ENCODE data around the gene RTN3. TPM values are rescaled to one million over a fixed set of nuclear protein-coding genes. Genes with fewer than 3 reads are reported as not detected.

RTN3 gene
- total and polyA plus RNA-seq, 9 of the 15 experiments (the other 6 are each of a cell fraction or from before 2014, with no cell fraction given): 41.6 to 169 (median 93.5) TPM

- DNase-seq (ENCODE audit: extremely low read depth in 1 of 4, low spot score in 3 of 4) (no peak), ATAC-seq (no peak), FAIRE-seq (no peak)
- Histone ChIP-seq H3K4me3 (no peak overlapping the region), H3K27ac (ENCODE audit: extremely low read depth, low read depth, low read length) (no peak overlapping the region), H2AFZ (ENCODE audit: low read depth, low read length) (no peak overlapping the region), H4K20me1 (replicated peaks; ENCODE audit: control insufficient read depth, insufficient read depth, low read length) (no peaks in the 10 kb centered on the region), H3K36me3 (ENCODE audit: control insufficient read depth, insufficient read depth, low read length) (peaks cover 71% of the 10 kb centered on the region), H3K79me2 (ENCODE audit: control insufficient read depth, insufficient read depth, low read length) (no peaks in the 10 kb centered on the region), H3K27me3 (ENCODE audit: control insufficient read depth in 2 of 2, insufficient read depth in 2 of 2, low read length in 2 of 2) (no peaks in the 10 kb centered on the region), H3K9me1 (ENCODE audit: control insufficient read depth, insufficient read depth, low read length) (no peaks in the 10 kb centered on the region), H3K4me2 (ENCODE audit: insufficient read depth, low read length) (no peak overlapping the region), H3K9ac (ENCODE audit: insufficient read depth in 1 of 2, low read depth in 2 of 2, low read length in 2 of 2) (no peak overlapping the region), H3K9me3 (replicated peaks; ENCODE audit: control insufficient read depth, insufficient read depth, low read depth, low read length) (no peaks in the 10 kb centered on the region), H3K4me1 (replicated peaks in 1 of 2; ENCODE audit: control insufficient read depth in 2 of 2, insufficient read depth in 2 of 2, low read length in 2 of 2) (no peaks in the 10 kb centered on the region)
- ChIA-PET POLR2A (interaction anchor here (1.3 kb wide), 1 partner anchor 19 kb away, joined by 4 read pairs; no protein-coding TSS in a partner anchor), CTCF (ENCODE audit: low intra/inter-chr PET ratio) (interaction anchor here (1.0 kb wide), 2 partner anchors 97 to 98 kb away, joined by 3 to 4 read pairs; no protein-coding TSS in a partner anchor)
- no TSS peak for BruUV-seq (replicated peaks)
- in situ Hi-C loops (cut with MboI): no loop called here
- no peak for TF ChIP-seq FOXJ2 (tag; IDR thresholded peaks at IDR 0.05)
- TF ChIP-seq CREM (IDR thresholded peaks at IDR 0.05; ENCODE audit: low read depth): no peak
- TF ChIP-seq CTCF (IDR thresholded peaks at IDR 0.05 in 2 of 3, conservative IDR thresholded peaks at IDR 0.05 in 1 of 3; ENCODE audit: insufficient read depth in 2 of 3, low read depth in 1 of 3, low read length in 3 of 3): peak in 1 of 3 experiments; percentile 22; a peak in 1 of 6 replicates
- no peak for TF ChIP-seq MCM7 (IDR thresholded peaks at IDR 0.05)
- peak in 1 of 2 experiments; percentile 42; a peak in 2 of 4 replicates for TF ChIP-seq RAD21 (CRISPR knock-in tag; conservative IDR thresholded peaks at IDR 0.05 in 1 of 2, IDR thresholded peaks at IDR 0.05 in 1 of 2)
- intact Hi-C loops (cut with micrococcal nuclease): no loop called here
Observed at GRCh38 chr11:63641727-63642126, 39.6 kb upstream of the RTN3 start.

Data from K562 (cell line).